HG02798 (cell line): Measurements from ENCODE around the gene RNF133.
A peak's percentile ranks its signal among the peaks of the same experiment; 100 is the strongest.

Experiments
- ATAC-seq: cut with Tn5 transposase; IDR thresholded peaks from one replicate; pipeline ENCODE4 v1.9.1; 2021; ENCODE audit warnings: mild to moderate bottlenecking; ENCODE audit not compliant: unreplicated experiment, poor library complexity

Gene RNF133, protein sequence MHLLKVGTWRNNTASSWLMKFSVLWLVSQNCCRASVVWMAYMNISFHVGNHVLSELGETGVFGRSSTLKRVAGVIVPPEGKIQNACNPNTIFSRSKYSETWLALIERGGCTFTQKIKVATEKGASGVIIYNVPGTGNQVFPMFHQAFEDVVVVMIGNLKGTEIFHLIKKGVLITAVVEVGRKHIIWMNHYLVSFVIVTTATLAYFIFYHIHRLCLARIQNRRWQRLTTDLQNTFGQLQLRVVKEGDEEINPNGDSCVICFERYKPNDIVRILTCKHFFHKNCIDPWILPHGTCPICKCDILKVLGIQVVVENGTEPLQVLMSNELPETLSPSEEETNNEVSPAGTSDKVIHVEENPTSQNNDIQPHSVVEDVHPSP

GRCh38 chr7:122699017-122699416, at the start of gene RNF133:
Gene RNF133, minus strand, starts transcription at chr7:122699117. Its CDS starts 199 bp downstream, at chr7:122698918.
- ATAC-seq = no peak

GRCh38 chr7:122748195-122748594, 49.3 kb upstream of the RNF133 start:
- no peak for ATAC-seq

- ATAC-seq = no peak
These were observed 48.0 kb upstream of the RNF133 start for GRCh38 chr7:122746948-122747347.

- ATAC-seq = no peak
These were observed 44.3 kb upstream of the RNF133 start for GRCh38 chr7:122743211-122743610.

GRCh38 chr7:122738947-122739346, 40.0 kb upstream of the RNF133 start:
- ATAC-seq = no peak

GRCh38 chr7:122736183-122736582, 37.3 kb upstream of the RNF133 start:
- no peak for ATAC-seq

DNA sequence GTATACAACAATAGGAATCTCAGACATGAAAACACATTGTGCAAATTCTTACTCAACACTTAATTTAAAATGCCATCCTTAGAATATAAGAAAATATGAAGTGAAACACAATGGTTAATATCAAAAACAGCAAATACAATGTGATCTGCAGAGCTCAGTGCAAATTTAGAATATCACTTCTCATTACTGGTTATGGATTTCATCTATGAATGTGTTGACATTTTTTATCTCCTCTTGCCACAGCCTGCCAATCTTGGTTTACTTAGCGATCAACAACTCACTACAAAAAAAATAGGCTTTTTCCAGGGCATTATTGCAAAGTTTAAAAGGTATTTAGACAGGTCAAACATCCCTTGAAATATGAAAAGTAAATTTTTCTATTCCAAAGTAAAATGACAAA, 28.8 kb upstream of the RNF133 start:
- no peak for ATAC-seq

GRCh38 chr7:122727354-122727753, 28.4 kb upstream of the RNF133 start:
- ATAC-seq = no peak

DNA sequence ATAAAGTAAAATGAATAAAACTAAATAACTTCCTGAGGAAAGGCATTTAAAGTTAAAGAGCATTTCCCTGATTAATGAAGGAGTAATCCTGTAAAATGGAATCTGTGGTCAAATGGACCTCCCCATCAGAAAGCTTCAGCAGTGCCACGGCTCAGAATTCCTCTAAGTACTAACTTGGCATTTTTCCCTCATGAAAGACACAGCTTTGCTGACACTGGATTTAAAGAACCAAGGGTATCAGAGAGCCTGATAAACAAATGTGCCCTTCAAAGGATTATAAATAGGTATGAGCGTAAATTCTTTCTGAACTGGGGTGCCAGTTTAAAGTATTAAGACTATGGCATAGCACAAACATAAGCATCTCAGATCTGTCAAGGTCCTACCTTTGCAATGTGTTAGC, 28.0 kb upstream of the RNF133 start:
- no peak for ATAC-seq

DNA sequence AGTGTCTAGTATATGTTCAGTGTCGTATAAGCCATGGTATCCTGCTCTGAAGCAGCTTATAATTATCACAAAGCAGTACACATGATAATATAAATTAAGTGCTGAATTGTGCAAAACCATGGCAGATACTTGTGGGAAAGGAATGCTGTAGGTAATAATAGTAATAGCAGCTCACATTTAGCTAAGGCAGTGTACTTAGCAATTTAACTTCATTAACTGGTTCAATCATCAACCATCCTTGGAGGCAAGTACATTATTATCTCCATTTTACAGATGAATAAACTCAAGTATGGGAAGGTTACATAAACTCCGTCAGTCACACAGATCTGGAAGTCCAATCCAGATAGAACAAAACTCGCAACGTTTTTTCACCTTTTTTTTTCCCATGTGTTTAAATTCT, 25.4 kb upstream of the RNF133 start:
- no peak for ATAC-seq

- ATAC-seq = no peak
These were observed 20.2 kb upstream of the RNF133 start for GRCh38 chr7:122719010-122719578.

GRCh38 chr7:122717356-122718089, 18.6 kb upstream of the RNF133 start:
- ATAC-seq = no peak

- no peak for ATAC-seq
These were observed 16.3 kb upstream of the RNF133 start for GRCh38 chr7:122715183-122715582.

DNA sequence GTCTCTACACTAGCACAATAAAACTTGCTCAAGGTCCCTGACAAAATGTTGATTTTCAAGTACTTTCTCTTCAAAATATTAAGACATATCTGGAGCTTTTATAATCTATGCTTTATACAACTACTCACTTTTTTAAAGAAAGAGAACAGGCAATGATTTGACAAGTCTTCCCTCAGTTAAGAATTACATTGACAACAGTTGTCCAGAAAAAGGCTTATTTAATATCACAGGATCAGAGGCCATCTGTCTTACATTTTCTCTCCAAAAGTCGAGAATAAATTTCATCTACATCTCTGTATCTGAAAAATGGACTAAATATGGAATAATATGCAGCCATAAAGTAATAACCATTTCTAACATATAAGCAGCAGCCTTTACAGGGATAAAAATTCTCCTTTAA, 12.0 kb upstream of the RNF133 start:
- ATAC-seq = no peak

- peak; percentile 51 for ATAC-seq
These were observed 11.2 kb upstream of the RNF133 start for GRCh38 chr7:122709930-122710646.

- ATAC-seq = no peak
These were observed 7.9 kb upstream of the RNF133 start for GRCh38 chr7:122706836-122707235.

- ATAC-seq = no peak
These were observed 4.1 kb upstream of the RNF133 start, which contains the start of gene RNF148 for GRCh38 chr7:122702872-122703510. Gene RNF148, minus strand, starts transcription at chr7:122702922. Its CDS starts 172 bp downstream, at chr7:122702750.

DNA sequence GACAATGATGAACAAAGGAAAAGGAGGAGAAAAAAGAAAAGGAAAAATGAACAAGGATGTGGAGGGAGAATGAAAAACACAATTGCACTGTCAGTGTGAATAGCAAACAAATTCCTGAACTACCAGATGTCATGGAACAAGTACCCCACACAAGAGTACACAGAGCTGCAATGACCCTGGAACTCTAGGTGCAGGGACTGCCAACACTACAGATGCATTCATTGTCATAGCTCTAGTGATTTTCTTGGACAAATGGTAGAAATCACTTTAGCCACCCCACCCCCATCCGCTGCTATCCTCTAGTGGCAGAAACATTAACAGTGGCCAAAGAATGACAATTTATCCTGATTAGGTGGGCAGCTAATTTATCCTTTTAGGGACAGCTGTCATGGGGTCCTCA, 3.1 kb downstream of the RNF133 start:
- ATAC-seq = no peak

DNA sequence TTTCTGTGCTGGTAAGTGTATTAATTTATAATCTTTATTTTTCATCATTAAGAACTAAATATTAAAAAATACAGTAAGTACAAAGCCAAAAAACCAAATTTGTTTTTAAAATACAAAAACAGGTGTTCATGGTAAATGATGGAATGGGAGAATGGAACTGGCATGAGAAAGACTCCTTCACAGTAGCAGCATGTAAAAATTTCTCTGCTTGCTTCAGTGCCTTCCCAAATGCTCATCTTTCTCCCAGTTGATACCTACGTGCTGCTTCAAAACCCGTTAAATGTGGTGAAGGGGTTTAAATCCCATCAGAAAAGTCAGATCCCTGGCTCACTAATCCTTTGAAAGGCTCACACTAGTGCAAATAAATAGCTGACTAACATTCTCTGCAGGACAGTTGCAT, 4.2 kb downstream of the RNF133 start:
- ATAC-seq = no peak

DNA sequence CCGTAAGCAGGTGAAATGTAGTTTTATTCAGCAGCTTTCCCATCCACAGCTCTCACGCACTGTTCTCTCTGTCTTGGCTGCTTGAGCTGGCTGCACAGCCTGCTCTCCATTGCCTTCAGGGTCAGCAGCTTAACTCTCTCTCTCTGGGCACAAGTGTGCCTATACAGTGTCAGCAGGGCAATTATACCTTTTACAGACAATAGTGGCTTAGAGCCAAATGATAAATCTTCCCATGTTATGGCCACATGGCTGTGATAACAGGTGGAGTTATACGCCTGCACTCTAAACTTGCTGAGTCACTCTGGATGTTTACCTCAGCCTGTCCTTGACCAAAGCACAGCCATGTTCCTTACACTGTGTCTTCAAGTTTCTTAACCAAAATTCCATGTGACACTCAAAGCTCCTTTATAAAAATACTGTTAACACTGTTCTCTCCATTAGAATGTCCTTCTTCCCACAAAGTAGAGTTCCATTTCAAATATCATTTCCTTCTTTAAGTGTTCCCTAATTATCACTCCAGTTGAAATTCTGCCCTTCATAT, 6.1 kb downstream of the RNF133 start:
- no peak for ATAC-seq
